ENCODE results near the gene FARP2.

GRCh38 chr2:241349941-241350340 lies 6.1 kb upstream of the FARP2 start:
- TF ChIP-seq POLR2AphosphoS5 (IDR thresholded peaks at IDR 0.05) (no peak), CTCF (IDR thresholded peaks at IDR 0.05) (no peak)
